ENCODE results near the gene CGNL1. TPM values are rescaled to one million over a fixed set of nuclear protein-coding genes. Genes with fewer than 3 reads are reported as not detected.

Gene CGNL1
- total RNA-seq, 1 donor, result under 0.01 TPM

DNA sequence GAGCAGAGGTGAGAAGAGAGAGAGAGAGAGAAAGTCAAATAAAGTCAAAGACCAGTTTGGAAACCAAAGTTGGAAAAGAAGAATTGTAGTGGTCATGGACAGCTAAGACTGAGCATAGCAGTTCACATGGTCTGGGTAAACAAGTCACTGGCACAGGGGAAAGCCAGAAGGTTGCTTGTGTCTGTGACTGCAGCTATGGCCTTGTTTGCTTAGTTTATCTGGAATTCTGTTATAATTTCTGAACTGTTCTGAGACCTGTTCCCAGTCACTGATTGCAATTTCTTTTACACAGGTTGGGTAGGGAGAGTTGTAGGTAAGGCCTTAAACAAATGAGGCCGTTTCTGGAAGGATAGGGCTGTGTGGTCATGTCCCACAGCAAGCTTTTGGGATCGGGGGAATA lies 172.0 kb downstream of the CGNL1 start:
- no peak overlapping the region for H3K4me3 ChIP-seq (ENCODE audit: low read length)
- H3K9me3 ChIP-seq (ENCODE audit: low read depth, low read length), result no peaks in the 10 kb centered on the region
- no peaks in the 10 kb centered on the region for H3K4me1 ChIP-seq (ENCODE audit: insufficient read depth, low read length)
- no peaks in the 10 kb centered on the region for H3K27me3 ChIP-seq (ENCODE audit: insufficient read depth, low read length)

DNA sequence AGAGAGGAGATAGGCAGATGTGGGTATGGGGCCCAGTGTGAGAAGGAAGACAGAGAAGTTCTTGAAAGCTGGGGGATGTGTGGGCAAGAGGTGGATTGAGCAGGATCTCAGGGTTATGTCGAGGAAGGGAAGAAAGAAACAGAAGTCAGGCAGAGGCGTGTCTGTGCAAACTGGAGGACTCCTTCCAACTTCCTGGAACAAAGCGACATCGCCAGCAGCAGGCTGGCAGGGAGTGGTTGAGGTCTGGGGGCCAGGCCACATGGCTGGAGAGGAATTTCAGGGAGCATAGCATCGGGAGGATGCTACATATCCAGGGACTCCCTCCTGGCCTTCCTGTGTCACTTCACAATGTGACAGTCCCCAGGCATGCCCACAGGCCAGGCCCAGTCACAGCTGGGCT lies 172.5 kb downstream of the CGNL1 start:
- H3K4me3 ChIP-seq (ENCODE audit: low read length), result no peak overlapping the region
- H3K27me3 ChIP-seq (ENCODE audit: insufficient read depth, low read length), result no peaks in the 10 kb centered on the region
- H3K9me3 ChIP-seq (ENCODE audit: low read depth, low read length), result no peaks in the 10 kb centered on the region
- no peaks in the 10 kb centered on the region for H3K4me1 ChIP-seq (ENCODE audit: insufficient read depth, low read length)

DNA sequence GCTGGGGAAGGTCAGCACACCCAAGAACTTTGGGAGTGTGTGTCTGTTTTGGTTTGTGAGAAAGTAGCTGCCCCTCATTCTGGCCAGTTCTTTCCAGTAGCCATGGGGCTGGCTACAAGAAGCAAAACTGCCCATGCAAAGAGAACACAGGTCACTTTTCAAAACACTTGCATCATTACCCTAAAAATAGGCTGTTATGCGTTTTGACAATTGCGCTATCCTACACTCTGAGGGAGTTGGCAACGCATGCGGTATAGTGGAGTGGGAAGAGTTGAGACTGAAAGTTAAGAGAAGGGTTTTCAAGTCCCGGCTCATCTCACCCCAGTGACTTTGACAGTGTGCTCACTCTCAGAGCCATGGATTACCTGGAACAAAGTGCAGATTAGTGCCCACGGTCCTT lies 173.6 kb downstream of the CGNL1 start:
- no peak overlapping the region for H3K4me3 ChIP-seq (ENCODE audit: low read length)

DNA sequence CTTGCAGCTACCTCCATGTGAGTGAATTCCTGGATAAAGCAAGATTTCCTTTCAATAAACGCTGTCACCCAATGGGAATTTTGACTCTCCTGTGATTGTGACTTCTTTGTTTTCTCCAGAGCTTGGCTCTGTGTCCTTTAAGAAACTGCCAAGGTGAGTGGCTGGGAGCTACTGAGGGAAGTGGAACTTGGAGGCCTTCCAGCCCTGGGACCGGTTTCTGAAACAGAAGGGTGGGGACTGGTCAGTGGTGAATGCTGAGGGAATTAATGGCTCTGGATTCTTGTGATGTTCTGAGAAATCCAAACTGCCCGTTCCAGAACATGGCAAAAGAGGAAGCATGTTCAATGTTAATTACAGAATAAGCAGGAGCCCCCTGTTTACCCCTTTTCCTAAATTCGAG lies 174.3 kb downstream of the CGNL1 start:
- Histone ChIP-seq H3K4me1 (ENCODE audit: insufficient read depth, low read length) (no peaks in the 10 kb centered on the region), H3K9me3 (ENCODE audit: low read depth, low read length) (no peaks in the 10 kb centered on the region), H3K27me3 (ENCODE audit: insufficient read depth, low read length) (no peaks in the 10 kb centered on the region), H3K4me3 (ENCODE audit: low read length) (no peak overlapping the region)

More for the DNA sequence above, 173.6 kb downstream of the CGNL1 start:
- H3K4me1 ChIP-seq (ENCODE audit: insufficient read depth, low read length), result no peaks in the 10 kb centered on the region
- no peaks in the 10 kb centered on the region for H3K9me3 ChIP-seq (ENCODE audit: low read depth, low read length)
- H3K27me3 ChIP-seq (ENCODE audit: insufficient read depth, low read length), result no peaks in the 10 kb centered on the region

DNA sequence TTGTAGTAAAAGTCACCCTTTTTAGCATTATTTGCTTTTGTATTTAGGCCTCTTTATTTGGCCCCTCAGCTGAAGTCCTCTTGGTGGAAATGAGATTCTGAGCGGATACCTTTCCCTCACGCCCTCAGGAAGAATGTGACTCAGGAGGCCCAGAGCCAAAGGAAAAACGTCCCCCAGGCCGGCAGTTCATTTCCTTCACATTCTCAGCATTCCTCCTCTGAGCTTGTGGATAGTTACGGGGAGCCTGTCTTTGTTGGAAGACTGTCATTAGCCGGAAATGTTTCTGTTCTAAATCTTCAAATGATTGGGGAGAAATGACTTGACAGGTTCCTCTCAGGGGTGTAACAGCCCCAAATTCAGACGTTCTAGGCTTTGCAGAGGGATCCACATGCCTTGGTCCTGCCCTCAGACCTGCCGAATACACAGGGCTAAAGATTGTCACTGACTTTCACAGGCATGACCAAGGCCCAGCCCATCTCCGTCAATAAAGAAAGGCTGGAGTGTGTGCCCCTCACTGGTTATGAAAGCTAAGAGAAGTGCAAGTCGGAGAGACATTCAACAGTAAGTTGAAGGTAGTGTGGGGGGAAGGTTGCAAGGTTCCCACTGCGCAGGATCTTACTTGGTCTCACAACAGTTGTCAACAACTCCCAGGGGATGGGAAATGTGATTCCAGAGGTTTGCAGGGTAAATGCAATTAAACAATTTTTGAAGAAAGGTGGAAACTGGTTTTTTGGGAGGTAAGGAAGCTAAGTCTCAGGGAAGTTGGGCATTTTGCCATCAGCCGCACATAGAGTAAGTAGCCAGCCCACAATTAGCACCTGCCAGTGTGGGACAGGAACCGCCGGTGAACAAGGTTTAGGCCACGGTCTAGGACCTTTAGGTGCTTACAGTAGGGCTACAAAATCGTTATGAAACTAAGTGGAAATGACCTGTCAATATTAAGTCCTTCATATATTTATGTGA lies 175.7 kb downstream of the CGNL1 start:
- Histone ChIP-seq H3K4me1 (ENCODE audit: insufficient read depth, low read length) (no peaks in the 10 kb centered on the region), H3K4me3 (ENCODE audit: low read length) (no peak overlapping the region), H3K27me3 (ENCODE audit: insufficient read depth, low read length) (no peaks in the 10 kb centered on the region), H3K9me3 (ENCODE audit: low read depth, low read length) (no peaks in the 10 kb centered on the region)

DNA sequence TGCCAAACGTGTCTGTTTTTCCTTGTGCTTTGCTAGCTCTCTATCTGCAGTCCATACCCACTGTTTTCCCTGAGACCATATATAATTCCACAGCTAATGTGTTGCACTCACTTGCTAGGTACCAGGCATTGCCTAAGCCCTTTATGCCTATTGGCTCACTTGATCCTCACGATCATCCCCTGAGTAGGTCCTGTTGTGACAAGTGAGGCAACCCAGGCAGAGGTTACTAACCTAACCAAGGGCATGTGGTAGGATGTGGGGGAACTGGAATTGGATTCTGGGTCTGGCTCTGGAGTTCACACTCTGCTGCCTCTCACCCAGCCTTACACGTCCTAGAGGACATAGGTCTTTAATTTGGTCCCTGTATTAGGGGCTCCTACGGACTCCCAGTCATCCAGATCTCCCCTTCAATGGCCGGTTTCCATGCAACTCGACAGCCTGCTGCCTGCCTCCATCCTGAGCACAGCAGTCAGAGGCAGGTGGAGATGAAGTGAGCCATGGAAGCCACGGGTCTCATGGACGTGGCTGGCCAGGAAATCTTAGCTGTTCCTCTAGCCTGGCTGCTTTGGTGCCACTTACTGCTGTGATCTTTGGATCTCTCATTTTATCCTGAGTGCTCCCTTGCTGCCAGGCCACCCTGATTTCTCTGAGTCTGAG lies 176.5 kb downstream of the CGNL1 start:
- Histone ChIP-seq H3K9me3 (ENCODE audit: low read depth, low read length) (no peaks in the 10 kb centered on the region), H3K4me3 (ENCODE audit: low read length) (no peak overlapping the region), H3K4me1 (ENCODE audit: insufficient read depth, low read length) (no peaks in the 10 kb centered on the region), H3K27me3 (ENCODE audit: insufficient read depth, low read length) (no peaks in the 10 kb centered on the region)

DNA sequence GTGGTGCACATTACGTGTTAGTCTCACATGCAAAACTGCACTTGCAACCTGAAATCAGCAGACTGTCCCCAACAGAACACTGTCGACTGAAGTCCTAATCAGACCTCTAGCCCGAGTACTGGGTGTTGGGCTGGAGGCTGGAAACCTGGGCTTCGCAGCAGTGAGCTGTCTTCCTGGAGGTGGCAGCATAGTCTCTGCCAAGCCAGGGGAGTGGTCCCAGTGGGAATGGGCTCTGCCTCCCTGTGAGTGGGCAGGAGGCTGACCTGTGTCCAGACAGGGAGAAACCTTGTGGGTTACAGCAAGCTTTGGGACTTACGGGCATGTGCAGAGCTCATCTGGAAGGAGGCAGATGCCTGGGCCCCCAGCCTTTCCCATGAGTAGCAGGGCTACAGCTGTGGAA lies 177.2 kb downstream of the CGNL1 start:
- Histone ChIP-seq H3K4me1 (ENCODE audit: insufficient read depth, low read length) (no peaks in the 10 kb centered on the region), H3K9me3 (ENCODE audit: low read depth, low read length) (no peaks in the 10 kb centered on the region), H3K4me3 (ENCODE audit: low read length) (no peak overlapping the region), H3K27me3 (ENCODE audit: insufficient read depth, low read length) (no peaks in the 10 kb centered on the region)

DNA sequence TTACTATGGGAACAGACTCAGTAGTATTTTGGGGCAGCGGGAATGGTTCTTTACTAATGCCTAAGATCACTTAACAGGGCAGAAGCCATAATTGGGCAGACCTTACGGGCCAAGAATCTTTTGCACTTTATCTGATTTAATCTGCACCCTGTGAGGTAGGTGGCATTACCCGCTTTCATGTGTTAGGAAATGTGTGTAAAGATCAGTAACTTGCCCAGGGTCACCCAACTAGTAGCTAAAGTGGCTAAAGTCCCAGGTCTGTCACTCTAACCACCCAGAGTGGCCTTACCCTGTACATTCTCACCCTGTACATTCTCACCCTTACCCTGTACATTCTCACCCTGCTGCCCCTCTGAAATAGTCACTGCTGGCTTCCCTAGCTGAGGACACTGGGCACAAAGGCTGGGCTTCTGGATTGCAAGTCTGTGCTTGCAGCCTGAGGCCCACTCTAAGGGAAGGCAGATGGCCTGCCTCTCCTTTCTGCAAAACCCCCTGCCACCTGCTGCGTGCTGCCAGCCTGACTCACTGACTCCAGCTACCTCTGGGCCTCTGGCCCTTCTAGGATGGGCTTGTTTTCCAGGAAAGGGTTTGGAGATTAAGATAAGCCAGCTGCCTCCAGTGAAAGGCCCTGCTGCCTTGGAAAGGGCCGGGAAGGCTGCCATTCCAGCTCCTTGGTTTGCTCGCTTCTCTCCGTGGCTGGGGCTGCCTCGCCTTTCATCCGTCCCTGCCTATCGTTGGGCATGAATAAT lies 177.9 kb downstream of the CGNL1 start:
- Histone ChIP-seq H3K4me1 (ENCODE audit: insufficient read depth, low read length) (no peaks in the 10 kb centered on the region), H3K9me3 (ENCODE audit: low read depth, low read length) (no peaks in the 10 kb centered on the region), H3K4me3 (ENCODE audit: low read length) (no peak overlapping the region), H3K27me3 (ENCODE audit: insufficient read depth, low read length) (no peaks in the 10 kb centered on the region)

DNA sequence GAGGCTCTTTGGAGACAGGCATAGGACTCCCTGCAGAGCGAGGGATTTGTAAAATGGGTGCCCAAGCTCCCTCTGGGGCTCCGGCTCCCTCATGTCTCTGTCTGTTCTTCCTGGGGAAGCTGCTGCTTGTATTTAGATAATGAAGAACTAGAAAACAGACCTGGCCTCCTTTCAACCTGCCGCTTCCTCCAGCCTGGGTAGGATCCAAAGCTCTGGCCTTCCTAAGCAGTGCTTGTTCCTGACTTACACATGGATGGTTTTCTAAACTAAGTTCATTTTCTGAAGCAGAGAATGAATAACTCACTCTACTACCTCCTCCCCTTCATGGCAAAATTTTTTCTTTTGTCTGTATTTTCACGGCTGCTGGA lies 178.5 kb downstream of the CGNL1 start:
- Histone ChIP-seq H3K27me3 (ENCODE audit: insufficient read depth, low read length) (no peaks in the 10 kb centered on the region), H3K4me1 (ENCODE audit: insufficient read depth, low read length) (no peaks in the 10 kb centered on the region), H3K9me3 (ENCODE audit: low read depth, low read length) (no peaks in the 10 kb centered on the region), H3K4me3 (ENCODE audit: low read length) (no peak overlapping the region)

DNA sequence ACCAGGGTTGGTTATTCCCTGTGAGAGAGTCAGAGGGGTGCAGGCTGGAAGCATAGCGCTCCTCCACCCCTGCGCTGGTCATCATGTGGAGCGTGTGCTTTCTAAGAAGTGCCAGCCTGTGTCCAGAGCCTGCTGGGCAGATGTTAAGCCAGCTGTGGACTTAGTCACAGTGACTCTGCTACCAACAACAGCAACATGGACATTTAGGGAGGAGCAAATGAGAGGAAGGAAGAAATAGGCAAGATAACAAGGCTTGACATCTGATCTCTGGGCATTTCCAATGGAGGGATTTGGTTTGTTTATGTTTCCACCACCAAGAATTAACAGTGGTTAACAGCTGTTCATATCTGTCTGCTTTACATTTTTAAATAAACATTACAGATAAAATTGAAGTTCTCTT lies 179.0 kb downstream of the CGNL1 start:
- Histone ChIP-seq H3K4me3 (ENCODE audit: low read length) (no peak overlapping the region), H3K4me1 (ENCODE audit: insufficient read depth, low read length) (no peaks in the 10 kb centered on the region), H3K27me3 (ENCODE audit: insufficient read depth, low read length) (no peaks in the 10 kb centered on the region), H3K9me3 (ENCODE audit: low read depth, low read length) (no peaks in the 10 kb centered on the region)

DNA sequence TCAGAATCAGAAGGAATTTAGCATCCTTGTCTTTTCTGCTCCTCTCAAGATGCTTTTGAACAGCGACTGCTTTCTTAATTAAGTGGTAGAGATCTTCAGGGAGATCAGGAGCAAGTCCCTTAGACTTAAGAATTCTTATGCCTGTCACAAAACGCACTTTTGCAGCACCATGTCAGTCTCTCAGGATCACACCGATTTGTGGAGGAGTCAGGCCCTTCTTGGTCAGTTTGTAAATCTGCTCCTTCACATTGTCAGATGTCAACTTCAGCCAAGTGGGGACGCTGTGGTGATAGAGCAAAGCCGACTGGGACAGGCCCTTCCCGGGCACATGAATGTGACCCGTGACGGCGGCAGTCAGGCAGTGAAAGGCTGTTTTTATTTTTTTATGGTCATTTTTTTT lies 179.7 kb downstream of the CGNL1 start:
- Histone ChIP-seq H3K4me1 (ENCODE audit: insufficient read depth, low read length) (peaks cover 2% of the 10 kb centered on the region), H3K4me3 (ENCODE audit: low read length) (no peak overlapping the region), H3K9me3 (ENCODE audit: low read depth, low read length) (no peaks in the 10 kb centered on the region), H3K27me3 (ENCODE audit: insufficient read depth, low read length) (no peaks in the 10 kb centered on the region)

DNA sequence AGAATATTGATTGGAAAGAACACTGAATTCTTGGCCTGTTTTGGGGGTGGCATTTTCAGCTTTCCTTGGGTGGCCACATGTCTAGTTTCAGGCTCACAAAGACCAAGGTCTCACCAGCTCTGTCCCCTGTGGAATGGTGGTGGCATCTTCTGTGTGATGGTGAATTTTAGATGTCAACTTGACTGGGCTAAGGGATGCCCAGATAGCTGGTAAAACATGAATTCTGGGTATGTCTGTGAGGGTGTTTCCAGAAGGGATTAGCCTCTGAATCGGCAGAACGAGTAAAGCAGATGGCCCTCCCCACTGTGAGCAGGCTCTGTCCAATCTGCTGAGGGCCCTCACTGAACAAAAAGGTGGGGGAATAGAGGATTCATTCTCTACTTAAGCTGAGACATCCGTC lies 181.0 kb downstream of the CGNL1 start:
- Histone ChIP-seq H3K4me3 (ENCODE audit: low read length) (no peak overlapping the region), H3K27me3 (ENCODE audit: insufficient read depth, low read length) (no peaks in the 10 kb centered on the region), H3K9me3 (ENCODE audit: low read depth, low read length) (no peaks in the 10 kb centered on the region), H3K4me1 (ENCODE audit: insufficient read depth, low read length) (peaks cover 8% of the 10 kb centered on the region)

DNA sequence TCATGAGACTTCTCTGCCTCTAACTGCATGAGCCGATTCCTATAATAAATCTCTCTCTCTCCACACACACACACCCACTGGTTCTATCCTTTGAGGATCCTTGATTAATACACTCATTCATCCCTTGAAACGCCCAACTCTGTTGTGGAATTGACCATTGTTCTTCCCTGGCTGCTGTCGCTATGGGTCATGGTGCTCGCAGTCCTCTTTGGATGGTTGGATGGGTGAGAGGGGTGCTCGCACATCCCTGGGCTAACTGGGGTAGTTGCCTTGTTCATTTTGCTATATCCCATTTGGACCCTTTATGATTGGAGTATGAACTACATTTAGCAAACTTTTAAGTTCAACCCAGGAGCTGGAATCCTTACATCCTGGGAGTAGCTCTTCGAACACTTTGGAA lies 181.5 kb downstream of the CGNL1 start:
- Histone ChIP-seq H3K4me1 (ENCODE audit: insufficient read depth, low read length) (peaks cover 8% of the 10 kb centered on the region), H3K9me3 (ENCODE audit: low read depth, low read length) (no peaks in the 10 kb centered on the region), H3K4me3 (ENCODE audit: low read length) (no peak overlapping the region), H3K27me3 (ENCODE audit: insufficient read depth, low read length) (no peaks in the 10 kb centered on the region)

DNA sequence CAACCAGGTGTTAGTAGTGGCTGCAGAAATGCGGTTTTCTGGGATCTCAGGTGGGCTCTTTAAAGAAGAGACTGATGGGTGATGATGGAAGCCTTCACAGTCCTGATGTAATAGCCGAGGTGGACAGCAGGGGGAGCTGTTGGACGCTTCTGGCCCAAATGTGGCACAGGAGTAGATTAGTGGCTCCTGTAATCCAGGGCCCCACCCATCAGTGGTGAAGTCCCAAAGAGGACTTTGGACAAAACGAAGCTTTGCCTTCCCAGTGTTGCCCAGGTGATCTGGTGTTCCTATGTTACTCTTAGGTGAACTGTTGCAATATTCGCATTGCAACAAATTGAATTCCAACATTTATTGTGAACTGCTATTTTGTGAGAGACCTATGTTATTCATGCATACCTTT lies 183.6 kb downstream of the CGNL1 start:
- no peaks in the 10 kb centered on the region for H3K27me3 ChIP-seq (ENCODE audit: insufficient read depth, low read length)
- H3K9me3 ChIP-seq (ENCODE audit: low read depth, low read length), result no peaks in the 10 kb centered on the region
- H3K4me3 ChIP-seq (ENCODE audit: low read length), result no peak overlapping the region
- H3K4me1 ChIP-seq (ENCODE audit: insufficient read depth, low read length), result peaks cover 8% of the 10 kb centered on the region

DNA sequence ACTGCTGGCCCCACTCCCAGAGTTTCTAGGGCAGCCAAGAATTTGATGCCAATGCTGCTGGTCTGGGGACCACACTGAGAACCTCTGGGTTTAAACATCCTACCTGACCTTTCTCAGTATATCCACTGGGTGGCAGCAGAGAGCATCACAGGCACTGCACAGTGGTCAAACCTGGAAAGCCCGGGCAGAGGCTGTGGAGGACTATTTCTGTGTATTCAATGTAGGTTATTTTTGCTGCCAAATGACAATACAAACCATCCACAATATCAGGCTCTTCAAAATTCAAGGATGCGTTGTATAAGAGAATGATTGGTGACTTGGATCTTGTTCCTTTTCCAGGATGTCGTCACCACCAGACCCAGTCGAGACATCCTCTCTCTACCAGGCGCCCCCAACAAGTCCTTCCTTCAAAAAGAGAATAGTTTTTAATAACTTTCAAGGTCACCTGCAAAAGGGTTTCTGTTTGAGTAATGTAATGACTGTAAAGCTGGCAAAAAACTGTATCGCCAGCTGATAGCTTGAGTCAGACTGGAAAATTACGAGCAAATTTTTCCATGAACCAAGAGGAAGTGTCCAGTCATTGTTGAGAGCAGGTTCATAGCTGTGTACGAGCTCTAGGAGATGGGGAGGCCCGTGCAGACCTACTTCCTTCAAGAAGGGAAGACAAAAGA lies 184.9 kb downstream of the CGNL1 start:
- no peaks in the 10 kb centered on the region for H3K9me3 ChIP-seq (ENCODE audit: low read depth, low read length)
- no peak overlapping the region for H3K4me3 ChIP-seq (ENCODE audit: low read length)
- H3K4me1 ChIP-seq (ENCODE audit: insufficient read depth, low read length), result peaks cover 13% of the 10 kb centered on the region
- H3K27me3 ChIP-seq (ENCODE audit: insufficient read depth, low read length), result no peaks in the 10 kb centered on the region

Data from mononuclear cell (primary cell).